Inflammatory macrophage treated with lipopolysaccharide for 1 hour (primary cell): ENCODE results near the gene PCDHGA7.
"Not testable (repeated sequence)": the region's sequence is repeated elsewhere in the genome, so short reads cannot be mapped to it uniquely, and the experiment has no call there.

Experiments used
- DNase-seq, 2 donors: peaks; one replicate each; pipeline ENCODE4 v3.0.0-alpha.2; 2020 to 2022

Gene PCDHGA7

DNA sequence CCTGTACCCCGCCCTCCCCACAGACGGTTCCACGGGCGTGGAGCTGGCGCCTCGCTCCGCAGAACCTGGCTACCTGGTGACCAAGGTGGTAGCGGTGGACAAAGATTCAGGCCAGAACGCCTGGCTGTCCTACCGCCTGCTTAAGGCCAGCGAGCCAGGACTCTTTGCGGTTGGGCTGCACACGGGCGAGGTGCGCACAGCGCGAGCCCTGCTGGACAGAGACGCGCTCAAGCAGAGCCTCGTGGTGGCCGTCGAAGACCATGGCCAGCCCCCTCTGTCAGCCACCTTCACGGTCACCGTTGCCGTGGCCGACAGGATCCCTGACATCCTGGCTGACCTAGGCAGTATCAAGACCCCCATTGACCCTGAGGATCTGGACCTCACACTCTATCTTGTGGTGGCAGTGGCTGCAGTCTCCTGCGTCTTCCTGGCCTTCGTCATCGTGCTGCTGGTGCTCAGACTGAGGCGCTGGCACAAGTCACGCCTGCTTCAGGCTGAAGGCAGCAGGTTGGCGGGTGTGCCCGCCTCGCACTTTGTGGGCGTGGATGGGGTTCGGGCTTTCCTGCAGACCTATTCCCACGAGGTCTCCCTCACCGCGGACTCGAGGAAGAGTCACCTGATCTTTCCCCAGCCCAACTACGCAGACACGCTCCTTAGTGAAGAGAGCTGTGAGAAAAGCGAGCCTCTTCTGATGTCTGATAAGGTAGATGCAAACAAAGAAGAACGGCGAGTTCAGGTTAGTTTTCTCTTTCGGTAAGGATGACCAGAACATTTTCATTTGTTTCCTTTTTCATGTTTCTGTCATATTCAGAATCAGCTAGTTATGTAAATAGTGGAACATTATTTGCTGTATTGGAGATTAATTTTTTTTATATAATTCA is 16.3 kb upstream of the PCDHGA7 start:
- no peak for DNase-seq

DNA sequence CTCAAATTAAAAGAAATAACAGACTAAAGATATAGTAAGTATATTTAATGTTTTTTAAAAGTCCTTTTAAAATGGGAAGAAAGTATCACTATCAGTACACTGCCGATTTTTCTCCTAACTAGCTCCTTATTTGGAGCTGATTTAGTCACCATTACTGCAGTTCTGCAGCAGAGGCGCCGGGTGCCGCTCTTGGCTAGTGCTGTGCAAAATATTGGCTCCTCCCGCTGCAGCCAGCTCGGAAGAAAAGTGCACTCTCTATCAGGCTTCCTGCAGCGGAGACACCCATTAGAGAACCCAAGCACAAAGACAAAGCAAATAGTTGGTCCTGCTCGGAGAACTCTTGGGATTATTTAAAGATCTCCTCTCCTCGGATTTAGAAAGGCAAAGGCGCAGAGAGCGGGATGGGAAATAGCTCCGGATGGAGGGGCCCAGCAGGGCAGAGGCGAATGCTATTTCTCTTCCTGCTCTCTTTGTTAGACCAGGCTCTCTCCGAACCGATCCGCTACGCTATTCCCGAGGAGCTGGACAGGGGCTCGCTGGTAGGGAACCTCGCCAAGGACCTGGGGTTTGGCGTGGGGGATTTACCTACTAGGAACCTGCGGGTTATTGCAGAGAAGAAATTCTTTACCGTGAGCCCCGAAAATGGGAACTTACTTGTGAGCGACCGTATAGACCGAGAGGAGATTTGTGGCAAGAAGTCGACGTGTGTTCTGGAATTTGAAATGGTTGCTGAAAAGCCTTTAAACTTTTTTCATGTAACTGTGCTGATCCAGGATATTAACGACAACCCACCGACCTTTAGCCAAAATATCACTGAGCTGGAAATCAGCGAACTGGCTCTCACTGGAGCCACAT is 12.3 kb upstream of the PCDHGA7 start, which contains the start of gene PCDHGB3:
PCDHGB3 (plus strand) TSS at position 249 of the 855 bp plus-strand sequence; CDS start at position 402, 153 bp downstream.
- peak in 1 of 2 donors; percentile 25 for DNase-seq

DNA sequence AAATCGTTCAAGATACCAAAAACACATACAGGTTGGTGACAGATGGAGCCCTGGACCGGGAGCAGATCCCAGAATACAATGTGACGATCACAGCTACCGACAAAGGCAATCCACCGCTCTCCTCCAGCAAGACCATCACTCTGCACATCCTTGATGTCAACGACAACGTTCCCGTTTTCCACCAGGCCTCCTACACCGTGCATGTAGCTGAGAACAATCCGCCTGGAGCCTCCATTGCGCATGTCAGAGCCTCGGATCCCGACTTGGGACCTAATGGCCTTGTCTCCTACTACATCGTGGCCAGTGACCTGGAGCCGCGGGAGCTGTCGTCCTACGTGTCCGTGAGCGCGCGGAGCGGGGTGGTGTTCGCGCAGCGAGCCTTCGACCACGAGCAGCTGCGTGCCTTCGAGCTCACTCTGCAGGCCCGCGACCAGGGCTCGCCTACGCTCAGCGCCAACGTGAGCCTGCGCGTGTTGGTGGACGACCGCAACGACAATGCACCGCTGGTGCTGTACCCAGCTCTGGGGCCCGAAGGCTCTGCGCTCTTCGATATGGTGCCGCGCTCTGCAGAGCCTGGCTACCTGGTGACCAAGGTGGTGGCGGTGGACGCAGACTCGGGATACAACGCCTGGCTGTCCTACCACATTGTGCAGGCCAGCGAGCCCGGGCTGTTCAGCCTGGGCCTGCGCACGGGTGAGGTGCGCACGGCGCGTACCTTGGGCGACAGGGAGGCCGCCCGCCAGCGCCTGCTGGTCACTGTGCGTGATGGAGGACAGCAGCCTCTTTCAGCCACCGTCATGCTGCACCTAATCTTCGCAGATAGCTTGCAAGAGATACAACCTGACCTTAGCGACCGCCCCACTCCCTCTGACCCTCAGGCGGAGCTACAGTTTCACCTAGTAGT is 10.7 kb upstream of the PCDHGA7 start:
- no peak for DNase-seq

DNA sequence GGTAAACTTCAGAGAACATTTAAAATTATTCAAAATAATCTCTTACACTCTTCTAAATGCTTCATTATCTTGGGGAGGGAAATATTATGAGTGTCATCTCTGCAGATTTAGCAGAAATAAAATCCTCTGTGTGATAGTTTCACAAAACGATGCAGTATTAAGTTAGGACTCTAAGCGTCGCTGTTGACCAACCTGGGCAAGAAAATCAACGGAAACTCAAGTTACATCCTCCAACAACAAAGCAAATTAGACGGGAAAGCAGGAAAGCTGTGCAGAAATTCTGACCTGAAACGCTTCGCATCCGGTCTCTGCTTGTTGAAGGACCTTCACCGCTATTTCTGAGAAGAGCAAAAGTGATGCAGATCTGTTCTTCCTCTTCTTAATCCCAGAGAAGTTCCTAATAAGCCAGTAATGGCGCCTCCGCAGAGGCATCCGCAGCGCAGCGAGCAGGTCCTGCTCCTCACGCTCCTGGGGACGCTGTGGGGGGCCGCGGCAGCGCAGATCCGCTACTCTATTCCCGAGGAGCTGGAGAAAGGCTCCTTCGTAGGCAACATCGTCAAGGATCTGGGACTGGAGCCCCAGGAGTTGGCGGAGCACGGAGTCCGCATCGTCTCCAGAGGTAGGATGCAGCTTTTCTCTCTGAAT is 8.7 kb upstream of the PCDHGA7 start, which contains the start of gene PCDHGA6:
PCDHGA6 (plus strand) TSS at position 219 of the 645 bp plus-strand sequence; CDS start at position 412, 193 bp downstream.
- DNase-seq, result no peak

DNA sequence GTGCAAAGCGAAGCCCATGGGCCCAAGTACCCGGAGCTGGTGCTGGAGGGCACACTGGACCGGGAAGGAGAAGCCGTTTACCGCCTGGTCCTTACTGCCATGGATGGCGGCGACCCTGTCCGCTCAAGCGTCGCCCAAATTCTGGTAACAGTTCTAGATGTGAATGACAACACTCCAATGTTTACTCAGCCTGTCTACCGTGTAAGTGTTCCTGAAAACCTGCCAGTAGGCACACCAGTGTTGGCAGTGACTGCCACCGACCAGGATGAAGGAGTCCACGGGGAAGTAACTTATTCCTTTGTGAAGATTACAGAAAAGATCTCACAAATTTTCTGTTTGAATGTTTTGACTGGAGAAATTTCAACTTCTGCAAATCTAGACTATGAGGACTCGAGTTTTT is 7.9 kb upstream of the PCDHGA7 start:
- DNase-seq, result no peak

DNA sequence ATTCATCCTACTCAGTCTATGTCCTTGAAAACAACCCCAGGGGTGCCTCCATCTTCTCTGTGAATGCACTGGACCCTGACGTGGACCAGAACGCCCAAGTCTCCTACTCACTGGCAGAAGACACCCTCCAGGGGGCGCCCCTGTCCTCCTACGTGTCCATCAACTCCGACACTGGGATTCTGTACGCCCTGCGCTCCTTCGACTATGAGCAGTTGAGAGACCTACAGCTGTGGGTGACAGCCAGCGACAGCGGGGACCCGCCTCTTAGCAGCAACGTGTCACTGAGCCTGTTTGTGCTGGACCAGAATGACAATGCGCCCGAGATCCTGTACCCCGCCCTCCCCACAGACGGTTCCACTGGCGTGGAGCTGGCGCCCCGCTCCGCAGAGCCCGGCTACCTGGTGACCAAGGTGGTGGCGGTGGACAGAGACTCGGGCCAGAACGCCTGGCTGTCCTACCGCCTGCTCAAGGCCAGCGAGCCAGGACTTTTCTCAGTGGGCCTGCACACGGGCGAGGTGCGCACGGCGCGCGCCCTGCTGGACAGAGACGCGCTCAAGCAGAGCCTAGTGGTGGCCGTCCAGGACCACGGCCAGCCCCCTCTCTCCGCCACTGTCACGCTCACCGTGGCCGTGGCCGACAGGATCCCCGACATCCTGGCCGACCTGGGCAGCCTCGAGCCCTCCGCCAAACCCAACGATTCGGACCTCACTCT is 6.9 kb upstream of the PCDHGA7 start:
- not testable (repeated sequence) for DNase-seq

DNA sequence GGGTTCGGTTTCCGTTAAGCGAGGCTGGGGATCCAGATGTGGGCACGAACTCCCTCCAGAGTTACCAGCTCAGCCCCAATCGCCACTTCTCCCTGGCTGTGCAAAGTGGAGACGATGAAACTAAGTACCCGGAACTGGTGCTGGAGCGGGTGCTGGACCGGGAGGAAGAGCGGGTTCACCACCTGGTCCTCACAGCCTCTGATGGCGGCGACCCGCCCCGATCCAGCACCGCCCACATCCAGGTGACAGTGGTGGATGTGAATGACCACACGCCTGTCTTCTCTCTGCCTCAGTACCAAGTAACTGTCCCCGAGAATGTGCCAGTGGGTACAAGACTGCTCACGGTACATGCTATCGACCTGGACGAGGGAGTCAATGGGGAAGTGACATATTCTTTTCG is 803 bp downstream of the PCDHGA7 start:
- DNase-seq, result no peak

DNA sequence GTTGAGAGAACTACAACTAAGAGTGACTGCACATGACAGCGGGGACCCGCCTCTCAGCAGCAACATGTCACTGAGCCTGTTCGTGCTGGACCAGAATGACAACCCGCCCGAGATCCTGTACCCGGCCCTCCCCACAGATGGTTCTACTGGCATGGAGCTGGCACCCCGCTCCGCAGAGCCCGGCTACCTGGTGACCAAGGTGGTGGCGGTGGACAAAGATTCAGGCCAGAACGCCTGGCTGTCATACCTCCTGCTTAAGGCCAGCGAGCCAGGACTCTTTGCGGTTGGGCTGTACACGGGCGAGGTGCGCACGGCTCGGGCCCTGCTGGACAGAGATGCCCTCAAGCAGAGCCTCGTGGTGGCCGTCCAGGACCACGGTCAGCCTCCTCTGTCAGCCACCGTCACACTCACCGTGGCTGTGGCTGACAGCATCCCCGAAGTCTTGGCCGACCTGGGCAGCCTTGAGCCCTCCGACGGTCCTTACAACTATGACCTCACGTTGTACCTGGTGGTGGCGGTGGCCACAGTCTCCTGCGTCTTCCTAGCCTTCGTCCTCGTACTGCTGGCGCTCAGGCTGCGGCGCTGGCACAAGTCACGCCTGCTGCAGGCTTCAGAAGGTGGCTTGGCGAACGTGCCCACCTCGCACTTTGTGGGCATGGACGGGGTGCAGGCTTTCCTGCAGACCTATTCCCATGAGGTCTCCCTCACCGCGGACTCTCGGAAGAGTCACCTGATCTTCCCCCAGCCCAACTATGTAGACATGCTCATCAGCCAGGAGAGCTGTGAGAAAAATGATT is 2.1 kb downstream of the PCDHGA7 start:
- no peak for DNase-seq

DNA sequence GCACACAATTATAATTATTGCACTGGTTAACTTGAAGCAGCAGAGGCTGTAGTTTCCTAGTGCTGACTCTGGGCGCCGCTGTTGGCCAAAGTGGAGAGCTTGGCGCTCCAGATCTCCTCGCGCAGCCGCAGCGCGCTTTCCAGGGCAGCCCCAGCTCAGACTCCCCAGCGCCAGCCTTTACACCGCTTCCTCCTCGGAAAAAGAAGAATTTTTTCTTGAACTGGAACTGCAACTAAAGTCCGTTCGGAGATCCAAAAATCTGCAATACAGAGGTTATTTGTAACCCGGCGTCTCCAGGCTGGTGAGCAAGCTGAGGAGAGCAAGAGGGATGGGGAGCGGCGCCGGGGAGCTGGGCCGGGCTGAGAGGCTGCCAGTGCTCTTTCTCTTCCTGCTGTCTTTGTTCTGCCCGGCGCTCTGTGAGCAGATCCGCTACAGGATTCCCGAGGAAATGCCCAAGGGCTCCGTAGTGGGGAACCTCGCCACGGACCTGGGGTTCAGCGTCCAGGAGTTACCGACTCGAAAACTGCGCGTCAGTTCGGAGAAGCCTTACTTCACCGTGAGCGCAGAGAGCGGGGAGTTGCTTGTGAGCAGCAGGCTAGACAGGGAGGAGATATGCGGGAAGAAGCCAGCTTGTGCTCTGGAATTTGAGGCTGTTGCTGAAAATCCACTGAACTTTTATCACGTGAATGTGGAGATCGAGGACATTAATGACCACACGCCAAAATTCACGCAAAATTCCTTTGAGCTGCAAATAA is 5.2 kb downstream of the PCDHGA7 start, which contains the start of gene PCDHGB4:
PCDHGB4 (plus strand) TSS at position 142 of the 755 bp plus-strand sequence; CDS start at position 329, 187 bp downstream.
- peak; percentile 7 to 14 for DNase-seq

DNA sequence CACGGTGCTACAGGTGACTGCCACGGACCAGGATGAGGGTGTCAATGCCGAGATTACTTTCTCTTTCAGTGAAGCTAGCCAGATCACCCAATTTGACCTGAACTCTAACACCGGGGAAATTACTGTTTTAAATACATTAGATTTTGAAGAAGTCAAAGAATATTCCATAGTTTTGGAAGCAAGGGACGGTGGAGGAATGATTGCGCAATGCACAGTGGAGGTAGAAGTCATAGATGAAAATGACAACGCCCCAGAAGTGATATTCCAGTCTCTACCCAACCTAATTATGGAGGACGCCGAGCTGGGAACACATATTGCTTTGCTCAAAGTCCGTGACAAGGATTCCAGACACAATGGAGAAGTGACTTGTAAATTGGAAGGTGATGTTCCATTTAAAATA is 6.1 kb downstream of the PCDHGA7 start:
- DNase-seq, result no peak

DNA sequence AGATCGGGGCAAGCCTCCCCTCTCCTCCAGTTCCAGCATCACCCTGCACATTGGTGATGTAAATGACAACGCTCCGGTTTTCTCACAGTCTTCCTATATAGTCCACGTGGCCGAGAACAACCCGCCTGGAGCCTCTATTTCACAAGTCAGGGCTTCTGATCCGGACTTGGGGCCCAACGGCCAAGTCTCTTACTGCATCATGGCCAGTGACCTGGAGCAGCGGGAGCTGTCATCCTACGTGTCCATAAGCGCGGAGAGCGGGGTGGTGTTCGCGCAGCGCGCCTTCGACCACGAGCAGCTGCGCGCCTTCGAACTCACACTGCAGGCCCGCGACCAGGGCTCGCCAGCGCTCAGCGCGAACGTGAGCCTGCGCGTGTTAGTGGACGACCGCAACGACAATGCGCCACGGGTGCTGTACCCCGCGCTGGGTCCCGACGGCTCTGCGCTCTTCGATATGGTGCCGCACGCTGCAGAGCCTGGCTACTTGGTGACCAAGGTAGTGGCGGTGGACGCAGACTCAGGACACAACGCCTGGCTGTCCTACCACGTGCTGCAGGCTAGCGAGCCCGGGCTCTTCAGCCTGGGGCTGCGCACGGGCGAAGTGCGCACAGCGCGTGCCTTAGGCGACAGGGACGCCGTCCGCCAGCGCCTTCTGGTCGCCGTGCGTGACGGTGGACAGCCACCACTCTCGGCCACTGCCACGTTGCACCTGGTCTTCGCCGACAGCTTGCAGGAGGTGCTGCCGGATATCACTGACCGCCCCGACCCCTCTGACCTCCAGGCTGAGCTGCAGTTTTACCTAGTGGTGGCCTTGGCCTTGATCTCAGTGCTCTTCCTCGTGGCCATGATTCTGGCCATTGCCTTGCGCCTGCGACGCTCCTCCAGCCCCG is 6.9 kb downstream of the PCDHGA7 start:
- no peak for DNase-seq

DNA sequence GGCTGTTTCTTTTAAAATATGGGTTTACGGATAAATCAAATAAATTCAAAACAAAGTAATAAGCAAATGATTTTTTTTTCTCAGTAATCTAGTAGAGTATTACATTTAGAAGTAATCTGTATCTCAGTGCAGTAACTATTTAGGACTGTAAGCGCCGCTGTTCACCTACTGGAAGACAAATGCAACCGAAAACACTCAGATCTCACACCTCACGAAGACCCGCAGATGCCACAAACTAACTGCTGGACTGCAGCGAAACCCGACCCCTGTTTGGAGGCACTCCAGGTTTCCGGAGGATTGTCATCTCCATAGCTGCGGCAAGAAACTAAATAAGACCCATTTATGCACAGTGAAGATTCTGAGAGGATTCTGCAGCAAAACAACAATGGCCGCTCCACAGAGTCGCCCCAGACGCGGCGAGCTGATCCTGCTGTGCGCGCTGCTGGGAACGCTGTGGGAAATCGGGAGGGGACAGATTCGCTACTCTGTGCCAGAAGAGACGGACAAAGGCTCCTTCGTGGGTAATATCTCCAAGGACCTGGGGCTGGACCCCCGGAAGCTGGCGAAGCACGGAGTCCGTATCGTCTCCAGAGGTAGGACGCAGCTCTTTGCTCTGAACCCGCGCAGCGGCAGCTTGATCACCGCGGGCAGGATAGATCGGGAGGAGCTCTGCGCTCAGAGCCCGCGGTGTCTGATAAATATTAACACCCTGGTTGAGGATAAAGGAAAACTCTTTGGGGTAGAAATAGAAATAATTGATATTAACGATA is 10.1 kb downstream of the PCDHGA7 start, which contains the start of gene PCDHGA8:
PCDHGA8 (plus strand) TSS at position 205 of the 770 bp plus-strand sequence; CDS start at position 386, 181 bp downstream.
- no peak for DNase-seq

DNA sequence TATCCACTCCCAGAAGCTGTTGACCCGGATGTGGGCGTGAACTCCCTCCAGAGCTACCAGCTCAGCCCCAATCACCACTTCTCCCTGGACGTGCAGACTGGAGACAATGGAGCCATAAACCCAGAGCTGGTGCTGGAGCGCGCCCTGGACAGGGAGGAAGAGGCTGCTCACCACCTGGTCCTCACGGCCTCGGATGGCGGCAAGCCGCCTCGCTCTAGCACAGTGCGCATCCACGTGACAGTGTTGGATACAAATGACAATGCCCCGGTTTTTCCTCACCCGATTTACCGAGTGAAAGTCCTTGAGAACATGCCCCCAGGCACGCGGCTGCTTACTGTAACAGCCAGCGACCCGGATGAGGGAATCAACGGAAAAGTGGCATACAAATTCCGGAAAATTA is 10.7 kb downstream of the PCDHGA7 start:
- no peak for DNase-seq

DNA sequence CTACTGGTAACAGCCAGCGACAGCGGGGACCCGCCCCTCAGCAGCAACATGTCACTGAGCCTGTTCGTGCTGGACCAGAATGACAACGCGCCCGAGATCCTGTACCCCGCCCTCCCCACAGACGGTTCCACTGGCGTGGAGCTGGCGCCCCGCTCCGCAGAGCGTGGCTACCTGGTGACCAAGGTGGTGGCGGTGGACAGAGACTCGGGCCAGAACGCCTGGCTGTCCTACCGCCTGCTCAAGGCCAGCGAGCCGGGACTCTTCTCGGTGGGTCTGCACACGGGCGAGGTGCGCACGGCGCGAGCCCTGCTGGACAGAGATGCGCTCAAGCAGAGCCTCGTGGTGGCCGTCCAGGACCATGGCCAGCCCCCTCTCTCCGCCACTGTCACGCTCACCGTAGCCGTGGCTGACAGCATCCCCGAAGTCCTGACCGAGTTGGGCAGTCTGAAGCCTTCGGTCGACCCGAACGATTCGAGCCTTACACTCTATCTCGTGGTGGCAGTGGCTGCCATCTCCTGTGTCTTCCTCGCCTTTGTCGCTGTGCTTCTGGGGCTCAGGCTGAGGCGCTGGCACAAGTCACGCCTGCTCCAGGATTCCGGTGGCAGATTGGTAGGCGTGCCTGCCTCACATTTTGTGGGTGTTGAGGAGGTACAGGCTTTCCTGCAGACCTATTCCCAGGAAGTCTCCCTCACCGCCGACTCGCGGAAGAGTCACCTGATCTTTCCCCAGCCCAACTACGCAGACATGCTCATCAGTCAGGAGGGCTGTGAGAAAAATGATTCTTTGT is 12.1 kb downstream of the PCDHGA7 start:
- not testable (repeated sequence) for DNase-seq

DNA sequence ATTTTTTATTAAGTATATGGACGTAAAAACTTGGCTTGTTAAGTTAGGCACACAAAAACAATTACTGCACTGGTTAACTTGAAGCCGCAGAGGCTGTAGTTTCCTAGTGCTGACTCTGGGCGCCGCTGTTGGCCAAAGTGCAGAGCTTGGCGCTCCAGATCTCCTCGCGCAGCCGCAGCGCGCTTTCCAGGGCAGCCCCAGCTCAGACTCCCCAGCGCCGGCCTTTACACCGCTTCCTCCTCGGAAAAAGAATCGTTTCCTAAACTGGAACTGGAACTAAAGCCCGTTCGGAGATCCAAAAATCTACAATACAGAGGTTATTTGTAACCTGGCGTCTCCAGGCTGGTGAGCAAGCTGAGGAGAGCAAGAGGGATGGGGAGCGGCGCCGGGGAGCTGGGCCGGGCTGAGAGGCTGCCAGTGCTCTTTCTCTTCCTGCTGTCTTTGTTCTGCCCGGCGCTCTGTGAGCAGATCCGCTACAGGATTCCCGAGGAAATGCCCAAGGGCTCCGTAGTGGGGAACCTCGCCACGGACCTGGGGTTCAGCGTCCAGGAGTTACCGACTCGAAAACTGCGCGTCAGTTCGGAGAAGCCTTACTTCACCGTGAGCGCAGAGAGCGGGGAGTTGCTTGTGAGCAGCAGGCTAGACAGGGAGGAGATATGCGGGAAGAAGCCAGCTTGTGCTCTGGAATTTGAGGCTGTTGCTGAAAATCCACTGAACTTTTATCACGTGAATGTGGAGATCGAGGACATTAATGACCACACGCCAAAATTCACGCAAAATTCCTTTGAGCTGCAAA is 15.4 kb downstream of the PCDHGA7 start, which contains the start of gene PCDHGB5:
PCDHGB5 (plus strand) TSS at position 192 of the 796 bp plus-strand sequence; CDS start at position 373, 181 bp downstream.
- peak; percentile 44 to 49 for DNase-seq
